Ovary (tissue), 3 donors: ENCODE measurements around the gene EXT2.

Source experiments
- CTCF ChIP-seq, 3 donors: fragments of 450-650 bp in 2 of 3; fragments of 200-600 bp in 1 of 3; IDR thresholded peaks; one replicate each; pipeline versions ENCODE4 v1.5.1 to v1.8.0; 2016 to 2022; ENCODE audit warnings: antibody characterized with exemption in 3 of 3, mild to moderate bottlenecking in 1 of 3
- EP300 ChIP-seq: sonication (generic); formaldehyde crosslinking; IDR thresholded peaks from one replicate; pipeline ENCODE4 v1.6.1; 2017; ENCODE audit warnings: antibody characterized with exemption
- POLR2A ChIP-seq: fragments of 450-650 bp; IDR thresholded peaks from one replicate; pipeline ENCODE4 v1.6.1; 2017; ENCODE audit warnings: antibody characterized with exemption, mild to moderate bottlenecking, moderate library complexity
- donor health status: DM: no; HTN: no; CAD: no.

DNA sequence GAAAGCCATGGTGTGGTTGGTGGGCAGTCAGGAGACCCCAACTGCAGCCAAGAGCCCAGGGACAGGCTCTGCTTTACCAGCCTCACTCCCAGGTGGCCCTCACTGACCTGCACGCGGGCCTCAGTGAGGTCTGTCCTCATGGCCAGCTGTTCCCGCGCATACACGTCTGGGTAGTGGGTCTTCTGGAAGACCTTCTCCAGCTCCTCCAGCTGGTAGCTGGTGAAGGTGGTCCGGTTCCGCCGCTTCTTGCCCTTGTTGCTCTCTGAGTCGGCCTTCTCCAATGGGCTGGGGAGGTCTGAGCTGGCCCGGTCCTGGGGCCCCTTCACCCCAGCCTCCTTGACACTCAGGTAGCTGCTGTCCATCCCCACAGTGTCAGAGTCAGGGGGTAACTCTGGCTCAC lies 179.8 kb downstream of the EXT2 start:
- TF ChIP-seq CTCF (IDR thresholded peaks at IDR 0.05) (no peak), POLR2A (no peak), EP300 (no peak)
